Inflammatory macrophage treated with lipopolysaccharide for 1 hour (primary cell): Measurements from ENCODE around the gene GAREM2.
"Not testable (repeated sequence)": the region's sequence is repeated elsewhere in the genome, so short reads cannot be mapped to it uniquely, and the experiment has no call there.

Source experiments
- DNase-seq, 2 donors: peaks; one replicate each; pipeline ENCODE4 v3.0.0-alpha.2; 2020 to 2022

GAREM2 gene

DNA sequence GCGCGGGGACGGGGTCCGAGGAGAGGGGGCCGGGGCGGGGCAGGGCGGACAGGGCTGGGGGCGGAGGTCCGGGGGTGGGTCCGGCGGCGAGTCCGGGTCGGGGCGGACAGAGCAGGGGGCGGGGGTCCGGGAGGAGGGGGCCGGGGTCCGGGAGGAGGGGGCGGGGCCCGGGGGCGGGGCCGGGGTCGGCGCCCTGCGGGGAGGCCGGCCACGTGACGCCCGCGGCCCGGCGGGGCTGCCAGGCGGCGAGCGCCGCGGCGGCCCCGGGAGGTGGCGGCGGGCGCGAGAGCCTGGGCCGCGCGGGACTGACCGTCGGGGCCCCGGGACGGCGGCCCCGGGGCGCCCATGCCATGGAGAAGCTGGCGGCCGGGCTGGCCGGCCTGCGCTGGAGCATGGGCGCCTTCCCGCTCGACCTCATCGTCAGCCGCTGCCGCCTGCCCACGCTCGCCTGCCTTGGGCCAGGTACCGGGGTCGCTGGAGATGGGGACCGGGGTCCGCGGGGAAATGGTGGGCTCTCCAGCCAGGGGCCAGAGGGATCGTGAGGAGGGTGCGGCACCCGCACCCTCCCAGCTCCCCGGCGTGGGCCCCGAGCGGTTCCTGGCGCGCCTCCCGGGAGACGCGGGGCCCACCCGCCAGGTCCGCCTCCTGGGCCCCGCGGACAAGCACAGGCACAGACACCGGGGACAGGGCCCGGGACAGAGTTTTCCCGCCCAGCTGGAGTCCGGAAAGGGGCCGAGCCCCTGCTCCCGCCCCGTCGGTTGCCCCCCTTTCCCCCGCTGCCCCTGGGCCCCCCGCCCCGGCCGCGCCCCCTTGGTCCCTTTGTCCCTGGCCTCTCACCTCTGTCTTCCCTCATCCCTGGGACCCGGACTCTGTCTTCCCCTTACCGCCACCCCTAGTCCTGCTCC is at the start of gene GAREM2:
Gene GAREM2, plus strand, starts transcription at position 218 of the 905 bp plus-strand sequence. Its CDS starts 133 bp downstream, at position 351.
- no peak for DNase-seq

DNA sequence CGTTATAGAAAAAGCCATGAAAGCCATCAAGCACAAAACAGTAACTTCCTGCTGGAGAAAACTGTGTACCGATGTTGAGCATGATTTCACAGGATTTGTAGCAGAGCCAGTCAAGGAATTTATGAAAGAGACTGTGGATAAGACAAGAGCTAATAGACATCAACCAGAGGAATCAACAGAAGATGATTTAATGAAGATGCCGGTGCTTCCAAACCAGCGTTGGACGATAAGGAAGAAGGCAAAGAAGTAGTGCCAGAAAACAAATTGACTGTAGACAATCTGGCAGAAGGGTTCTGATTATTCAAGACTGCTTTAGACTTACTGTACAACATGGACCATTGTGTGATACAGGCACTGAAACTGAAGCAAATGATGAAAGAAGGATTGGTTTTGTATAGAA is 49.5 kb upstream of the GAREM2 start:
- DNase-seq, result no peak

DNA sequence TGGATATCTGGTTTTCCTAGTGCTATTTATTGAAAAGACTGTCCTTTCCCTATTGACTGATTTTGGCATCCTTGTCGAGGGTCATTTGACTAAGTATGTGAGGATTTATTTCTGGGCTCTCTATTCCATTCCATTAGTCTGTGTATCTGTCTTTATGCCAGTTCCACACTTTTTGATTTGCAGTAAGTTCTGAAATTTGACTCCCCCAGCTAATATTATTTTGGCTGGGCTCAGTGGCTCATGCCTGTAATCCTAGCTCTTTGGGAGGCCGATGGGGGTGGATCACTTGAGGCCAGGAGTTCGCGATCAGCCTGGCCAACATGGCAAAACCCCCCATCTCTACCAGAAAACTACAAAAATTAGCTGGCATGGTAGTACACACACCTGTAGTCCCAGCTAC is 46.8 kb upstream of the GAREM2 start:
- no peak for DNase-seq

DNA sequence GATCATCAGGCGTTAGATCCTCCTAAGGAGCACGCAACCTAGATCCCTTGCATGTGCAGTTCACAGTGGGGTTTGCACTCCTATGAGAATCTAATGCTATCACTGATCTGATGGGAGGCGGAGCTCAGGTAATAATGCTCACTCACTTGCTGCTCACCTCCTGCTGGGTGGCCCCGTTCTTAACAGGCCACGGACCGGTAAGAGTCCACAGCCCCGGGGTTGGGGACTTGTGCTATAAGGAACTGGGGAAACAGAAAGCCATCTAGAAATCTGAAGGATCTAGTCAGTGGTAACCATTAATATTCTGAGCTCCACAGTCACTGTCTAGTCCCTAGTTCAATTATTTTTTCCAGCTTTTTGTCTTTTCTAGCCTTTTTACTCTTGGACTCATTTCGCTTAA is 44.7 kb upstream of the GAREM2 start:
- no peak for DNase-seq

DNA sequence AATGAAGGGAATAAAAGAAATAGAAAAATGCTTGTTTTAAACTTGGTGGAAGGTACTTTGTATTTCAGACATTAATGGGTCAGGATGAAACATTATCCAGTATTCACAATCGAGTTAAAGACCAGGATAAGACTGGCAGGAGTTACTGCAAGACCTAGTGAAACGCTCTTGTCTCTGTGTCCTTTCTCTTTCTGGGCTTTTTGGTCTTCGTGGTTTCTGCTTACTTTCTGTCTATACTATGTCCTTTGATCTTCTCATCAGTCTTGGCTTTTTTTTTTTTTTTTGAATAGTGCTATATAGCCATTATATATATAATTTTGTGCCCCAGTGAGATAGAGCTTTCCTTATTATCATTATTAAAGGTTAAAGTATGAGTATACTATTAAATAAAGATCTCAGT is 42.1 kb upstream of the GAREM2 start:
- no peak for DNase-seq

DNA sequence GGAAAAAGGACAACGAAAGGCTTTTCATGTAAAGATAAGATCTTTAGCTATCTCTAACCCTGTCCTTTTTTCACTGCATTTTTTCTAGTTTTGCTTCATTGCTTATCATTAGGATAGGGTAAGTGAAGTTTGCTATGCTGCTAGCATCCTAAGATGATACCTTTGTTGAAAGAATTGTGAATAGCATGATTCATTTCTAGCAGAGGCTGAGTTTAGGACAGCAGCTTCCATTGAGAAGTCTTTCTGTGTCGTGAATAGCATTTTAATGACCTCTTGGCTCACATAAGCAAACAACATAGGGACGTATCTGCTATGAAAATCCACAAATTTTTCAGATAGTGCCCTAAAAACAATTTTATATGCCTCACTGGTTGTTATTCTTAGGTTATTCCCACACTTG is 36.4 kb upstream of the GAREM2 start:
- DNase-seq, result no peak

DNA sequence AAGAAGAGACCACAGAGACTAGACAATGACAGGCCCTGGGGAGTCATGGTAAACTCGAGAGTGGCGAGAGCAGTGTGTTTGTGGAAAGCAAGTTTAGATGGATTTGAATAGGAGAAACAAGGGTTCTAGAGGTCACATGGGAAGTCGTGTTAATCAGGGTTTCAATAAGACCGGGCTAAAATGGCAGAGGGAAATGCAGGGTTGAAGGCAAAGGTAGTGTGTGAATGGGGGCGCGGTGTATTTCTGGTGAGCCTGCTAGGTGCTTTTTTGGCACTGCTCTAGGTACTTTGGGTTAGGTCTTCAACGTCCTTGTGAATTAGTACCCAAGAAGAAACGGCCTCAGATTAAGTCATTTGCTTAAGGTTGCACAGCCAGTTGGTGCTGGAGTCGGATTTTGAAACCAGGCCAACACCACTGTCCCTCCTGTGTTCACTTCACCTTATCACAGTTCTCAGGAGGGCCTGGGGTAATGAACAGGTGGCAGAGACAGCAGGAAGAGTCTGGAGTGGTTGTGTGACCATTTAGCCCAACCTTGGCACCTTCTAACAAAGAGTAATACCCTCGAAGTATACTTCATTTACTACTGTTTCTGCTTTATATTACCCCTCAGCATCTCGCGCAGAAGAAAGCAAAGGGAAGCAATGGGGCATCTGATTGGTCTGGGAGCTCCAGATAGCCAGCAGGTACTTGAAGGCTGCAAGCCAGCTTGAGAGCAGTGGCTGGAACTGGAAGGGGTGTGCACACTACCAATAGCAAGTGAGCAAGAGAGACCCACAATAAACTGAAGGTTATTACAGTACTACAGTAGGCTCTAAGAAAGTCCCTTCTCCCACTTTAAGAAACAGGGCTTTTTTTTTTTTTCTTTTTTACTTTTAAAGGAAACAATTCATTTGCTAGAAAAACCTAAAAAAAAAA is 33.4 kb upstream of the GAREM2 start:
- no peak for DNase-seq

DNA sequence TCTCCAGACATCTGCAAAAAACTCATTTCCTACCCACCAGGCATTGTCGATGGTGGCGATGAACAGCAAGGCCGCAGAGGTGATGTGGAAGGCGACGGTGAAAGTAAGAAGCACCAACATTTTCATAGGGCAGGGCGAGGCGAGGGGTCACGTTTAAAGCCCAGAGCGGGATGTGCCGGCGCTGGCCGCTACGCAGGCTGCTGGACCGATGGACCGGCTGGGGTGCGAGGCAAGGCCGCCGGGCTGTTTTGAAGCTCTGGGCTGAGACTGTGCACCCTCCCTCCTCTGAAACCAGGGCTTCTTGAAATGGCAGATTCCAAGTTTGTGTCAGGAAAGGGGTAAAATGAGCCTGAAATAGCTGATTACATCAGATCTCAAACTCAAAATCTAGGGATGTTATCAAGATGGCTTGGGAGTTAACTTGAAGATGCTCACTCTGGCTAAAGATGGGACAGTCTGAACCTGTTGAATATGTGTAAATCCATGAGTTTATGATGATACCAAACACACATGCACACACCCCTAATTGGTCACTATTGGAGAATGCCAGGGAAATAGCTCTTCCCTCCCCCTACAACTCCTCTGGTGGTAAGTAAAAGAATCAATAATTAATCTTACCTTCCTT is 31.6 kb upstream of the GAREM2 start:
- no peak for DNase-seq

DNA sequence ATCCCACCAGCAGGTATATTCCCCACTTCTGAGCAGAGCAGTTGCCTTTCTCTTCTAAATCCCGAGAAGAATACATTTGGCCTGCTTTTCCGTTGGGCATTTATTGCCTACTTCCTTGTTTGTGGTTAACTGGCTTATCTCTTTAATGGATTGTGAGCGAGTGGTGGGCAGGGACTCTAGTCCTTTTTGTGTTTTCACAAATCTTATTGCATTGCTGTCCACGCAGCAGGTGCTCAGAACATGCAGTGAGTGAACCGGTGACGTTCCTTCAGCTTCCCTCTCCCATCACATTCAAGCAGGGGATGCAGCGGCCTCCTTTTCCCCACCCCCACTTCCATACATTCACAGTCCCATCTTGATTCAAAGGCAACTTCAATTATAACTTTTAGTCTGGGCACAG is 28.9 kb upstream of the GAREM2 start:
- no peak for DNase-seq

DNA sequence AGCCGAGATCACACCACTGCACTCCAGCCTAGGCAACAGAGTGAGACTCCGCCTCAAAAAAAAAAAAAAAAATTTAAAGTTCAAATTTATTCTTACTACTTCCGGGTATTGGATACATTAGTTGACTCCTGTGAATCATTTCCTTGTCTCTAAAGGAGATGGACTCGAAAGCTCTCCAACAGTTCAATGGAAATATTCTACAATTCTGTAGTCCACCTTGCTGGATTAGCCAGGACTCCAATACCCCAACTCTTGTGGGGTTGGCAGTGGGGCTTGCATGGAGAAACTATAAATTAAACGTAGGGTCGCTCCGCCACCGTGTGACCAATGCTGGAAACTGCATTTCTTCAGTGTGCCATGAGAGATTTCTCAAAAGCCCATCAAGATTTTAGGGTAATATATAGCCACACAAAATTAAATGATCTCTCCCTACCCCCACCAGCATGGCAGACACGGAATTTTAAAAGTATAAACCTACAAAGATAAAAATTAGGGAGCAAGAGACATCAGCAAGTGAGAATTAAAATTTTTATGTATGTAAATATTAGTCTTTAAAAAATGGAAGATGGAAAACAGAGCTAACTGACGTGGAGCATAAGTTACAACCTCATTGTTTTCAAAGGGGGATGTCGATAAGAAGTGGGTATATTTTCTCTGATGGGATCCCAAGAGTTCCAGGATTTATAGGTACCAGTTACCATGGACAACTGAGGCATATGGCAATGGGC is 27.8 kb upstream of the GAREM2 start:
- DNase-seq, result peak; percentile 31 to 82

DNA sequence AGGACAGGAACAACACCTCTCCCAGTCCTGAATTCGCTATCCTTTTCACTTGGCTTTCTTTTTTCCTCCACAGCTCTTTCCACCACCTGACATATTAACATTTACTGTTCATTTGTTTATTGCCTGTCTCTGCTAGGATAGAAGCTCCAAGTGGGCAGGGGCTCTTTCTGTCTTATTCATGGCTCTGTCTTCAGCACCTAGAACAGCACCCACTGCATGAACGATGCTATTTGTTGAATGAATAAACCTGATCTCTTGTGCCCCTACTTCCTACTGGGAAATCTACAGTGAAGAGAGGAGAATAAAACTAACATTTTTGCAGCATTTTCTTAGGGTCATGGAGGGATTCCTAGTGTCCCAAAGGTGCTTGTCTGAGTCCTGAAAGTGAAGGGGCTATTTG is 24.4 kb upstream of the GAREM2 start:
- no peak for DNase-seq

DNA sequence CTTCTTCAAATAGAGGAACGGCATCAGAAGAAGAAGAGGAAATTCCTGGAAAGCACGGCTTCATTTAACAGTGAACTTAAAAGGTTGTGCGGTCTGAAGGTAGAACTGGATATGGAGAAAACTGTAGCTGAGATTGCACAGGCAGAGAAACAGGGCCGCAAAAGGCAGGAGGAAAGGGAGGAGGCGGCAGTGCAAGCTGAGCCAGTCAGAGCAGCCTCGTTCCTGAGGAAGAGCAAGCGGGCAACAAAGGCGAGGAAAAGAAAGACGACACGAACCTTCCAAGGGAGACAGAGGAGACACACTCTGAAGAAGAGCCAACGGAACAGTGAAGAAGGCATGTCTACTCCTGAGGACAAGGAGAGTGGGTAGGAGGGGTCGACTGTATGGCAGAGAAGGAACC is 22.6 kb upstream of the GAREM2 start:
- no peak for DNase-seq

DNA sequence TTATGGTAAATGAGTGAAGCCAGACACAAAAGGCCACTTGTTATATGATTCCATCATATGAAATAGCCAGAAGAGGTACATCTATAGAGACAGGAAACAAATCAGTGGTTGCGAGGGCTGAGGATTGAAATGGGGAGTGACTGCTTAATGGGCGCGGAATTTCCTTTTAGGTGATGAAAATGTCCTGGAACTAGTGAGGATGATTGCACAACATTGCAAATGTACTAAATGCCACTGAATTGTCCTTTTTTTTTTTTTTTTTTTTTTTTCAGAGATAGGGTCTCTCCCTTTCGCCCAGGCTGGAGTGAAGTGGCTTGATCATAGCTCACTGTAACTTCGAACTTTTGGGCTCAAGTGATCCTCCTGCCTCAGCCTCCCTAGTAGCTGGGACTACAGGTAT is 15.3 kb upstream of the GAREM2 start:
- DNase-seq, result no peak

DNA sequence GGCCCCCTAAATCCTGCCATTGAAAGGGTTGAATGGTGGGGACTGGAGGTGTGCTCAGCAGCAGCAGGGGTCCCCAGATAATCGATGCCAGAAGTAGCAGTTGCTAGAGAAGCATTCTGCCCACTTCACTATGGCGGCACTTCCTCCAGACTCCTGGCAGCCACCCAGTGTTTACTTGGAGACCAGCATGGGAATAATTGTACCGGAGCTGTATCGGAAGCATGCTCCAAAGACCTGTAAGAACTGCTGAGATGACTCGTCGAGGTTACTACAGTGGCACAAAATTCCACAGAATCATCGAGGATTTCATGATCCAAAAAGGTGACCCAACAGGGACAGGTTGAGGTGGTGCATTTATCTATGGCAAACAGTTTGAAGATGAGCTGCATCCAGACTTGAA is 11.0 kb upstream of the GAREM2 start:
- DNase-seq, result no peak

DNA sequence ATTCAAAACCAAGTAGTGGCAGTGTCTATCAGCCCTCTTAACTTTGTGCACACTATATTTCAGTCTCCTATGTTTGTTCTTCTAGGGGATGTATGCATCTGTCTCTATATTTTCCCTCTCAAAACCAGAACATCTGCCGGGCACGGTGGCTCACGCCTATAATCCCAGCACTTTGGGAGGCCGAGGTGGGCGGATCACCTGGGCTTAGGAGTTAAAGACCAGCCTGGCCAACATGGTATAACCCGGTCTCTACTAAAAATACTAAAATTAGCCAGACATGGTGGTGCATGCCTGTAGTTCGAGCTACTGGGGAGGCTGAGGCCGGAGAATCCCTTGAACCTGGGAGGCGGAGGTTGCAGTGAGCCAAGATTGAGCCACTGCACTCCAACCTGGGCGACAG is 9.9 kb upstream of the GAREM2 start:
- DNase-seq, result no peak

DNA sequence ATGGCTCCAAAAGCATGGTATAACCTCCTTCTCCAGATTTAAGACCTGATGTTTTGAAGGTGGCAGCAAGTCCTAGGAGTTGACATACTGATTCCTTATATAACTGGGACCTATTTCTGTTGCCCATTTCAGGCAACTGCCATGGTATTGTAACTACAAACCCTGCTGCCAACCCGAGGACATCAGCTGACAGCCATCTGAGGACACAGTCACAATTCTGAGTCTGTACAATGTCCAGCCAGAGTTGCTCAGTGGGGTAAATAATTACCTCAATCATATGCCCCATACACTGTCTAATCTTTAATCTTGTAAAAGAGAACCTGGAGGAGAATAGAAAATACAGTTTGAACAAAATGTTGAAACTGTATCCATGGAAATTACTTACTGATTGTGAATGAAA is 8.7 kb upstream of the GAREM2 start:
- no peak for DNase-seq

DNA sequence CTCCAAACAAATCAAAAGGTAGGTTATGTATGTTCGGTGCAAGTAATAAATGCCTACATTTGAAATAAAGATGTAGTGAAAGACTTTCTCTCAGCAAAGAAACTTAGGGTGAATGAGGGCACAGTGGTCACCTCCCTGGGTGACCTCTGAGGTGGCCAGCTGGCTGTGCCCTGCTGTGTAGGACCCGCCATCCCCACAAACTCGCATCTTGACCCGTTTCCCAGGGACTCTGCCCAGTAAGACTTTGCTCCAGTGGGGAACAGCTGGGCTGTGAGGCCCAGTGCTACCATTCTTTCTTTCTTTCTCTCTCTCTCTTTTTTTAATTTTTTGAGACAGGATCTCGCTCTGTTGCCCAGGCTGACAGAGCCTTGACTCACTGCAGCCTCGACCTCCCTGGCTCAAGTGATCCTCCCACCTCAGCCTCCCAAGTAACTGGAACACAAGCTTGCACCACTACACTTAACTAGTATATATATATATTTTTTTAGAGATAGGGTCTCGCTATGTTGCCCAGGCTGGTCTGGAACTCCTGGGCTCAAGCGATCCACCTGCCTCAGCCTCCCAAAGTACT is 8.2 kb upstream of the GAREM2 start:
- DNase-seq, result no peak

DNA sequence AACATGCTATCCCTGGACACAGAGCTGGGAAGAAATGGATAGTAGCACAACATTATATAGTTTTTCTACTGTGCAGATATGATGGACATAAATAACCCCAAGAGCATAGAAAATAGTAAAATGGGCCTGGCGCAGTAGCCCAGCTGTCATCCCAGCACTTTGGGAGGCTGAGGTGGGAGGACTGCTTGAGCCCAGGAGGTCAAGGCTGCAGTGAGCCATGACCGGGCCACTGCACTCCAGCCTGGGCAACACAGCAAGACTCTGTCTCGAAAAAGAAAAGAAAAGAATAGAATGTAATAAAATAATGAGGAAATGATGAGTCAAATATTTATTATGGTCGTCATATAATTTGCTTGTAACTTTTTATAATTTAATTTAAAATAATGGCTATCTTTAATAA is 7.5 kb upstream of the GAREM2 start:
- DNase-seq, result no peak

DNA sequence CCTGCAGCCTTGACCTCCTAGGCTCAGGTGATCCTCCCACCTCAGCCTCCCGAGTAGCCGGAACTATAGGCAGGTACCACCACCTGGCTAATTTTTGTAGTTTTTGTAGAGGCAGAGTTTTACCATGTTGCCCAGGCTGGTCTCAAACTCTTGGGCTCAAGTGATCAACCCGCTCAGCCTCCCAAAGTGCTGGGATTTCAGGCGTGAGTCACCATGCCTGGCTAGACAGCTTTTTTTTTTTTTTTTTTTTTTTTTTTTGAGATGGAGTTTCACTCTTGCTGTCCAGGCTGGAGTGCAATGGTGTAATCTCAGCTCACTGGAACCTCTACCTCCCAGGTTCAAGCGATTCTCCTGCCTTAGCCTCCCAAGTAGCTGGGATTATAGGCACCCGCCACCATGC is 6.3 kb upstream of the GAREM2 start:
- DNase-seq, result not testable (repeated sequence)

DNA sequence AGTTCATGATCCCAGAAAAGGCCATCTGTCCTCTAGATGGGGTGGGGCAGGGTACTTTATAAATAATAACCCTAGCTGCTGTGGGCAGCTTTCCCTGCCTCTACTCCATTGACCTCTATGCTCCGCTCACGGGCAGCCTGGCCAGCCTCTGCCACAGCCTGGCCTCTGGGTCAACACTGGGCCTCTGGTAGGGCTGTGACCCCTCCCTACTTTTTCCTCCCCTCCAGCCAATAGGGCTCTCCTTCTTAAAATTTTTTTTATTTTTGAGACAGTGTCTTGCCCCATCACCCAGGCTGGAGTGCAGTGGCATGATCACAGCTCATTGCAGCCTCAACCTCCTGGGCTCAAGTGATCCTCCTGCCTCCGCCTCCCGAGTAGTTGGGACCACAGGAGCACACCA is 4.1 kb upstream of the GAREM2 start:
- no peak for DNase-seq

DNA sequence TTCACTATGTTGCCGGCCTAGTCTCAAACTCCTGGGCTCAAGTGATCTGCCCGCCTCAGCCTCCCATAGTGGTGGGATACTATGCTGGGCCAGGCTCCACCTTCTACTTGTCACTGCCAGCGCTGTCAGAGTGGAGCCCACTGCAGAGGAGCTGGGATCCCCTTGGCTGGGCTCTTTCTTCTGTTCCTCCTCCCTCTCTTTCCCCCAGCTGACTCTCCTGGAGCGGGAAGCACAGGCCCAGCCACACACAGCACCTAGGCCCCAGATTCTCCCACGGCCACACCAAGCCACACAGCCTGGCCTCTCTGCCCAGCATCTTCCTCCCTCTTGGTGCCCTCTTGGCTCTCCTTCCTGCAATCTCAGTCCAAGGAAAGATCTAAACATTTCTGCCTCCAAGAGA is 3.7 kb upstream of the GAREM2 start:
- no peak for DNase-seq

DNA sequence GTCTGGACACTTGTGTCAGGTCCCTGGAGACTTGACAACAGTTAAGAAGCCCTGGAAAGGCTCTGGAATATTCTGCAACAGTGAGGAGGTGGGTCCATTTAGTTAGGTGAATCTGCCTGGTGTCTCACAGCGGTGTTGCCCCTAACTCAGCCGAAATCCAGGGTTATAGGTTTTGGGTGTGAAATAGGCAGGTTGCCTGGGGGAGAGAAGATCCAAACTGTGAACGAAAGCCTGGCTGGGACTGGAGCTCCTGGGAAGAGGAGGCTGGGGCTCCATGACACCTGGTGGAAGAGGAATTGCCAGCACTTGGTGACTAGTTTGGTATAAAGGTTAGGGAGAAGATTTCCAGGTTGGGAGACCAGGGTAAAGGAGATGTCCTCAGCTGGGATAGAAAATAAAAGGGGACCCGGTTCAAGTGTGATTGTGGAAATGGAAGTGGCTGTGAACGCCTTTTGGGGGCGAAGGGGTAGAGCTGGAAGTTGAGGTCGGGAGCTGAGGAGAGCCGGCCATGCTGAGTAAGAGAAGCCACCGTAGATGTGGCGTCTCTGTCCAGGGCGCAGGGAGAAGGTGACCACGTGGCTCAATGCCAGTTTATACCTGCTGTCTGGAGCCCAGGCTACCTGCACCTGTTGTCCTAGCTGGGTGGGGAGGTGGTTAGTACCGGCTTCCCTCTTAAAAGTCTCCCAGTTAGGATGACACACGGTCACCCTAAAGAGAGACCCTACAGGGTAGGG is 3.0 kb upstream of the GAREM2 start:
- no peak for DNase-seq
